Esophagus muscularis mucosa (tissue), 3 donors: ENCODE results near the gene POT1.

Source experiments
- POLR2A ChIP-seq: fragments of 450-650 bp; IDR thresholded peaks from one replicate; pipeline ENCODE4 v1.6.1; 2017; ENCODE audit warnings: antibody characterized with exemption, moderate library complexity, mild to moderate bottlenecking, low read depth
- POLR2AphosphoS5 ChIP-seq, 2 donors: sonication (generic); formaldehyde crosslinking; IDR thresholded peaks; one replicate each; pipeline ENCODE4 v1.6.1; 2017; ENCODE audit warnings: antibody characterized with exemption in 2 of 2
- TF ChIP-seq, protein P1 (sequence below), 3 experiments: fragments of 200-600 bp in 2 of 3; fragments of 450-650 bp in 1 of 3; sonication (generic) in 2 of 3; IDR thresholded peaks; one replicate each; pipeline ENCODE4 v1.5.1; 2017 to 2019; ENCODE audit warnings: antibody characterized with exemption in 3 of 3, mild to moderate bottlenecking in 2 of 3, moderate library complexity in 1 of 3

DNA sequence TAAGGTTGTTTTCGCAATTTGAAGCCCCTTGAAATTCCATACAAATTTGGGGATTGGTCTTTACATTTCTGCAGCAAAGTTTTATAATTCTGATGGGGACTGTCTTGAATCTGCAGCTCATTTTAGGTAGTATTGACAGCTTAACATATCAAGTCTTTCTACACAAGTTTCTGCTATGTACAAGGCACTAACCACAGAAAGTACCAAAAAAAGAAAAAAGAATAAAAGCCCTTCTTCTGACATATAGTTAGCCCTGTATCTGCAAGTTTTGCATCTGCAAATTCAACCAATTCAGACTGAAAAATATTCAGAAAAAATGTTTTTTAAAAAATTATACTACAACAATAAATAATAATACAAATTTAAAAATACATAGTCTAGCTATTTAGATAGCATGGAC, 15.3 kb downstream of the POT1 start:
- TF ChIP-seq, protein P1, sequence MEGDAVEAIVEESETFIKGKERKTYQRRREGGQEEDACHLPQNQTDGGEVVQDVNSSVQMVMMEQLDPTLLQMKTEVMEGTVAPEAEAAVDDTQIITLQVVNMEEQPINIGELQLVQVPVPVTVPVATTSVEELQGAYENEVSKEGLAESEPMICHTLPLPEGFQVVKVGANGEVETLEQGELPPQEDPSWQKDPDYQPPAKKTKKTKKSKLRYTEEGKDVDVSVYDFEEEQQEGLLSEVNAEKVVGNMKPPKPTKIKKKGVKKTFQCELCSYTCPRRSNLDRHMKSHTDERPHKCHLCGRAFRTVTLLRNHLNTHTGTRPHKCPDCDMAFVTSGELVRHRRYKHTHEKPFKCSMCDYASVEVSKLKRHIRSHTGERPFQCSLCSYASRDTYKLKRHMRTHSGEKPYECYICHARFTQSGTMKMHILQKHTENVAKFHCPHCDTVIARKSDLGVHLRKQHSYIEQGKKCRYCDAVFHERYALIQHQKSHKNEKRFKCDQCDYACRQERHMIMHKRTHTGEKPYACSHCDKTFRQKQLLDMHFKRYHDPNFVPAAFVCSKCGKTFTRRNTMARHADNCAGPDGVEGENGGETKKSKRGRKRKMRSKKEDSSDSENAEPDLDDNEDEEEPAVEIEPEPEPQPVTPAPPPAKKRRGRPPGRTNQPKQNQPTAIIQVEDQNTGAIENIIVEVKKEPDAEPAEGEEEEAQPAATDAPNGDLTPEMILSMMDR (IDR thresholded peaks at IDR 0.05) = no peak
- no peak for TF ChIP-seq POLR2A
- TF ChIP-seq POLR2AphosphoS5 (IDR thresholded peaks at IDR 0.05) = no peak
